HT-29 (cell line): ENCODE results near the gene SLC38A2. TPM values are rescaled to one million over a fixed set of nuclear protein-coding genes. Genes with fewer than 3 reads are reported as not detected.
A peak's percentile ranks its signal among the peaks of the same experiment; 100 is the strongest.
"Not testable (repeated sequence)": the region's sequence is repeated elsewhere in the genome, so short reads cannot be mapped to it uniquely, and the experiment has no call there.

Experiments
- DNase-seq: peaks from one replicate; pipeline ENCODE4 v3.0.0-alpha.2; 2015; ENCODE audit warnings: low spot score
- total RNA-seq: library from RNA; depleted of rRNA; stranded (reverse); fragments of >200 nt; shearing (Covaris generic); gene quantifications from 2 replicates; pipeline ENCODE4 v1.2.3, GENCODE V29; 2014; rRNA removed

SLC38A2 gene
- total RNA-seq, result 67.9 and 74.4 TPM in 2 replicates

DNA sequence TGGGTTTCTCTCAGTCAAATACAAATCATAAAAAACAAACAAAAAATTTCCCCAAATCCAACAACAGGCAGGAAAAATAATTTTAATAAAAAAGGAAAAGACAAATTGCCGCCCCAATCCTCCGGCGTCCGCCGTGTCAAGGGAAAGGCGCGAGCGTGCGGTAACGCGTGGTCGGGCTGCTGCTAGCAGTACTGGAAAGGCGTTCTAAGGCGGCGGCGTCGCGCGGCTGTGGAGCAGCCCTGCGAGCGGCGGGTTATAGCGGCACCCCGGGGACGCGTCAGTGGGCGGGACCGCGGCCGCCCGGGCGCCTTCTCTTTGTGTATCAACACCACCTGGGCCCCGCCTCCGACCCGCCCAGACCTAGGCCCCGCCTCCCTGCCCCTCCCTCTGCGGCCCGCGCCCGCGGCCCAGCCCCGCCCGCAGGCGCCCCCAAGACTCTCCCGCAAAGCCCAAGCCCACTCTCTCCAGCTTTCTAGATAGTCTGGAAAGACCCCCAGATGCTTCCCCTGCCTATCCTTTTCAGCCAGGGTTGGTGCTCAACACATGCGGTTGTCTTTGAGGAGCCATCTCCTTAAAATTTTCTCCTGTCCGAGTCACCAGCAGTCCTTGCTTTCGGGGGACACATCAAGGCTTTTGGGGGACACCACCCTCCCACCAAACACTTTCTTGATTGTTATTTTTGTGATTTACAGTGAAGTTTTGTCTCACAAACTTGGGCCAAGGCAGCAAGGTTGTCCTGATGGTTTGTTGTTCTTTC is at the start of gene SLC38A2:
Gene SLC38A2, minus strand, starts transcription at position 230 of the 757 bp plus-strand sequence. CDS start 1,480 bp downstream, outside the sequence.
- DNase-seq, result peak; percentile 95

DNA sequence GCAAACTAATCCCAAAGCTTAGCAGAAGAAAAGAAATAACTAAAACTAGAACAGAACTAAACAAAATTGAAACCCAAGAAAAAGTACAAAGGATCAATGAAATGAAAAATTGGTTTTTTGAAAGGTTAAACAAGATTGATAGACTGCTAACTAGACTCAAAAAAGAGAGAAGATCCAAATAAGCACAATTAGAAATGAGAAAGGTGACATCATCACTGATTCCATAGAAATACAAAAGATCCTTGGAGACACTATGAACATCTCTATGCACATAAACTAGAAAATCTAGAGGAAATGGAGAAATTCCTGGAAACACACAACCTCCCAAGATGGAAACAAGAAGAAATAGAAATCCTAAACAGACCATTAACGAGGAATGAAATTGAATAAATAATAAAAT is 47.1 kb upstream of the SLC38A2 start:
- no peak for DNase-seq

DNA sequence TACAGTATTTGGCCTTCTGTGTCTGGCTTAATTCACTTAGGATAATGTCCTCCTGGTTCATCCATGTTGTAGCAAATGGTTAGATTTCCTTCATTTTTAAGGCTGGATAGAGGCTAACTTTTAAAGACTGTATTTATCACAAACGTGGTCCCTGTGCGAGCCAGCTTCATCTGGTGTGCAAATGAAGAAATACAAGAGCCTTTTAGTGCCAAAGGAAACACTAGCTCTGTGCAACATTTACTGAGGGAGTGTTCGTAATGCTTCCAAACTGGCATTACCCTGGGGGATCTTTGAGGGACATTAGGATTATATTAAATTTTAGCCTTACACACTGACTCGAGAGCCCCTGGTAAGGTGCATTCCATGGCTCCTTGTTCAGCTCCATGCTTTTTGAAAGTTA is 43.0 kb upstream of the SLC38A2 start:
- no peak for DNase-seq

DNA sequence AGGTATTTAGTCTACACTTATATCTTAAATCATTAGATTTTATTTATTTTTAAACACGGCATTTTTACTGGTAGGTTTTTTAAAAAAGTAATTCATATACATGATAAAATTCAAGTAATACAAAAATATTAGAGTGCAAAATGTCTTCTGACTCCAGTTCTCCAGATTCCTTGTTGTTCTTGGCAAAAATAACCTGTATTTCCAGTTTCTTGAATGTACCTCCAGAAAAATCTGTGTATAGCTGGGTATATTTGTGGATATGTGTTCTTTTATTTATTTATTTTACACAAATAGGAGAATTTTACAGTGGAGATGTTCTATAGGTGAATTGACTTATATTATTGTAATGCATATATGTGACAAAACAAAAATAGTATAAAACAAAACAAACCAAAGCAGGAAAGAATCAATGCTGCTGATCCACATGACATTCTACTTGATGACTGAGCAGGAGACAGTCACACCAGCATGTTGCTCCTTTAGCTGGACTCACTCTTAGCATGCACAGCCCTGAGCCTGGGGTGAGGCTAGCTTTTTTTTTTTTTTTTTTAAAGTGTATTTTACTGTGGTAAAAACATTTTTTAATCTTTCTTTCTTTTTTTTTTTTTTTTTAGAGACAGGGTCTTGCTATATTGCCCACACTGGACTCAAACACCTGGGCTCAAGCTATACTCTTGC is 42.2 kb upstream of the SLC38A2 start:
- peak; percentile 37 for DNase-seq

DNA sequence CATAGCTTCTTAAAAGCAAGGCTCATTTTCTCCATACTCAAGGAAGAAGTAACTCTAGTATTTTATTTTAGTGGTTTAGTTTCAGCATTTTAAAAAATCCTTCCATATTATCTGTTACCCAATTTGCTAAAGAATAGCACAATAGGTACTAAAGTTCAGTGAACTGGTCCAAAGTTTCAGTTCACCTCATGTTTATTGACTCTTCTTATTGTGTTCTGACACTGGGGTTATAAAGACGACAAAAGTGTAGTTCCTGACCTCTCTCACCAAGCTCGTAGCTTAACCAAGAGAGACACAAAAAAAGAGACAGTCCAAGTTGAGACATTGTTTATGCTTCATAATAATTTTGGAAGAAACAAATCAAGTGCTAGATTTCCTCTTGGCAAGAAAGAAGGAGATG is 40.8 kb upstream of the SLC38A2 start:
- DNase-seq, result no peak

DNA sequence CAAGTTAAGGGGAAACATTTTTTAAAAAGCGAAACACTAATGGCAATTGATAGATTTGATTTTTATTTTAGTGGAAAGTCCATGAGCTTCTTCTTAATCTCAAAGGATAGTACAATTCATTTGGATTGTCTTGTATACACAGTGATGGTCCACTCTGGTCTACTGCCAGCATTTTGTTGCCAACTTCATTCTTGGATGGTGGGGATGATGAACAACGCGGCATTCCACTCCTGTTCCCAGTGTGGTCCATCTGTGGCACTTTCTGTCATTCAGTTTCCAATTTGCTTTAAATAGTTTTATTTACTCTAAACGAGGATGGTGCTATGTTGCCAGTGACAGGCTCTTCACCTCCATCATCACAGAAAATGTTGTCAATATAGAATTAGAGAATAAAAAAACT is 40.3 kb upstream of the SLC38A2 start:
- DNase-seq, result no peak

DNA sequence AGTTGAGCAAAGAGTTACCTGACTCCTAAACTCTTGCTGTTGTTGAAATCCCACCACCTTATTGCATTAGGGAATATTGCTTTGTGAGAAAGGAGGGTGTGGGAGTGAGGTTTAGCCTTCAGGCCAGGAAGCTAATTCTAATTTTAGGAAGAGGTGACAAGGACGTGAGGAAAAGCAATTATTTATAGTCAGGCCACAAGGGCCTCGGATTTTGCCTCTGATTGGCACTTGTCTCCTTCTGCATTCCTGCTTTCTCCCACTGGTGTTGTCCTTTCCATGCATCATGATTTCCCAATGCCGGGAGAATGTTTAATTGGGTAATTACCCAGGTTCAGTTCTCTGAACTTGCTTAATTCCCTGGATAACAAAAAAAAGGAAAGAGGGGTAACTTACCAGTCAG is 37.9 kb upstream of the SLC38A2 start:
- no peak for DNase-seq

DNA sequence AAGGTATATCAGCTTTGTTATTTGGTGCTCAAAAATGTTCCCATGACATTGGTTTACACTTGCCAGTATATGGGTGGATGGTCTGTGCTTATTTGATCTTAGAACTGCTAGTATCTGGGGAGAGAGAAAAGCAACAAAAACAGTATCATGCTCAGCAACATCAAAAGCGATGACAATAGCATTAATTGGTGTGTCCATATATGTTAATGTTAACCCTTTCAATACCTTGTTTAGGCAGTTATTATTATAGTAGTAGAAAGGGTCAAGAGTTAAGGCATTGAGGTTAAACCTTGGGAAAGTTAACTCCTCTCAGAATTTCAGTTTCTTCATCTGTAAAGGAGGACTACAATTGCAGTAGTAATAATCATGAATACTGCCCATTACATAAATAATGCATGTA is 37.4 kb upstream of the SLC38A2 start:
- no peak for DNase-seq

DNA sequence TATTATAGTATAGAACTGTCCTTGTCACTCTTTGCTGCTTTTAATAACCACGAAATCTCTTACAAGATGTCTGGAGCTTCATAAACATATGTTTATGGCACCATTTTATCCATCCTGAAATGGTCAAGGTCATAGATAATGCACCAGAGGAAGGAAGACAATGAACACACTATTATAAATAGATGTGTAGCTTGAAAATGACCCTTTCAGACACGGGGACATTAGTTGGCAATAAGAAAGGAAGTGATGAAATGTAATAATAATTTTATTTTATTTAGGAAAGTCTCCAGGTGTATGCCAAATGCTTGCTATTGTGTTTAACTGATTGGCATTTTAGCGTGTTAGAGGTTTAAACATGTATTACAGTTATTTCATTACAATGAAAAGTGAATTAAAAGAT is 36.8 kb upstream of the SLC38A2 start:
- no peak for DNase-seq

DNA sequence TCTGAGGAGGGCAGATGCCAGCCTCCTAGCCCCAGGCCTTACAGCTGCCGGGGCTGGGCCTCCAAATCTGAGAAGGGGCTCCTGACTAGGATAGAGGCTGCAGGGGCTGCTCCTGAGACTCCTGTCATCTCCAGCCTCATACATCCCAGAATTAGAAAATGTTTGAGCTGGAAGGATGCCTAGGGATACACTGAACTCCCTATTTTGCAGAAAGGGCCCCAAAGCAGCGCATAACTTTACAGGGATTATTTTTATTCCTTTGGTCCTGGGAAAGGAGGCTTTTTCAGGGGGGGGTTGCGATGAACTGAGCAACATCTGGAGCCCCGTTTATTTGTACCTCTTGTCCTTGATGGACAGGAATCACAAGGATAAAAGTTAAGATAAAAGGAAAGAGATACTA is 35.9 kb upstream of the SLC38A2 start:
- DNase-seq, result no peak

DNA sequence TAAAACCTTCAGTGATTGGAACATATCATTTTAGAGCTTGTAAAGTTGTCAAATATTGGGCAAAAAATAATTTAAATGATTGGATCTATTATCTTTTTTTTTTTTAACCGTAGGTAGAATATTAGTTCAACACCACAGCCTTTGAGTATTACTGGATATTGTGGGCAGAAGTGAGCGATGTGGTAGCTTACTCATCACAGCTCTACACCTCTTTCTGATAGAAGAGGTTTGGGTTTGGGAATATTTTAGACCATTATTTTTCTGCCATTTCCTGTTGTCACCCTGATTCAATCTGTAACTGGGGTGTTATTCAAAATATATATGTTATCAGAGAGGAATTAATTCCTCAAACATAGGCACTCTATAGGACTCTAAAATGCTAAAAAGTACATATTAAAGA is 34.8 kb upstream of the SLC38A2 start:
- DNase-seq, result no peak

DNA sequence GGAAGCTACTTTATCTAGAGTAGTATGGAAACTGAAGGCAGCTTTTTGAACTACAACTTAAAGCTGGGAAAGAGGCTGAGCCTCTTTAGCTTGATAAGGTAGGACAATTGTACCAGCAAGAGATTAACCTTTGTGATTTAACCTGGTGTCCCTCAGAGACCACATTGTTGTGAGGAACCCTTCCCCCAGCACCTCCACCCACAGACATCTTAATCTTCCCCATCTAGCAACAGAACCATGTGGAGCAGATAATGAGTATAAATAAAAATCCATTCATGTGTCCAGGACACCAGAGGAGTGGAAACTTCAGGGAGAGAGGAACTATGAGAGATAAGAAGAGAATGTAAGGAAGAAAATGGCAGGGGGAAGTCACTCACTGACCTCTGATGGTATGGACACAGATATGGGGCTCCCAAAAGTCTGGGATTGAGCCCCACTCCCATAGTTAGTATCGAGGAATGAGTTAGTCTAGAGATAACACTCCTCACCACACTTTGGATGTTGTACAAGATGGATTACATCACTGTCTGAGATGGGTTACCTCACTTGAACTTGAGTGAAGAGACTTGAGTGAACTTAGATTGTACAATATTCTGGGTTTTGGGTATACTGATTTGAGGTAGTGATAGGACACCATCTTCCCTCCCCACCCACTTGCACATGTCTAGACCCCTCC is 33.9 kb upstream of the SLC38A2 start:
- DNase-seq, result no peak

DNA sequence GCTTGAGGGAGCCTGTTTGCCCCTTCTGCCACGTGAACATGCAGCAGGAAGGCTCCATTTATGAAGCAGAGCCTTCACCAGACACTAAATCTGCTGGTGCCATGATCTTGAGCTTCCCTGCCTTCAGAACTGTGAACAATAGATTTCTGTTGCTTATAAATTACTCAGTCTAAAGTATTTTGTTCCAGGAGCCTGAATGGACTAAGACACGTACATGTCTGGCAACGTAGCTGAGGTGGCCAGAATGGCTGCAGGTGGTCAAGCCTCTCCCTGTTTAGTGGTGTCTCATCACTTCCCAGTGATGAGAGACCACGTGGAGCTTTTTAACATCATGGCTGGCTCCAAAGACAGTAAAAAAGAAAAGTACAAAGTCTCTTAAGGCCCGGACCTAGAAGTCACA is 32.2 kb upstream of the SLC38A2 start:
- no peak for DNase-seq

DNA sequence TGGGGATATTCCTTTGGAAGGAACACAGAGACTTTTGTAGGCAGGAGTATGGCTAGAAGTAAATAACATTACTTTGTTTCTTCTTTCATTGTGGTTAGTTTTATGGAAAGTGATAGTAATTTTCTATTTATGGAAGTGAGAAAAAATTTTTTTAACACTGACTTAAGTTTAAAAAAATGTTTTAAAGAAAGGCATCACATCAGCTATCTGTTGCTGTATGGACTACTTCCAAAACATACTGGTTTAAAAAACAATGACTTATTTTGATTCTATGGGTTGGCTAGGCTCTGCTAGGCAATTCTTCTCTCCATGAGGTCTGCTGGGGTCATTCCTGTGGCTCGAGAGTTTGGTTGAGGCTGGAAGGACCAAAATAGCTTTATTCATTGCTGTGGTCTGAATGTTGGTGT is 31.7 kb upstream of the SLC38A2 start:
- DNase-seq, result no peak

DNA sequence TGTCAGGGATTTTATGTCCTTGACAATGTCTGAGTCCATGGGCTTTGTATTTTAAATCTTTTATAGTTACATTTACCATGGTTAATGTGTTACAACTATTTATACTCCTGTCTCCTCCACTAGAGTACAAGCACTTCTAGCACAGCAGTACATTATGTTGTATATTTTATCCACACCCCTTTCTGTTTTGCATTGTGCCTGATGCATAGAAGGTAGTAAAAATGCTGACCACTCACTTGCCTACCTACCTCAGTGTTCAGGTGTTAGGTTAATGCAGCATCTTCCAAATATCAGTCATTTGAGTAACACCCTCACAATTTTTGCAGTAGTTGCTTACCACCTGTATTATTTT is 31.1 kb upstream of the SLC38A2 start:
- DNase-seq, result no peak

DNA sequence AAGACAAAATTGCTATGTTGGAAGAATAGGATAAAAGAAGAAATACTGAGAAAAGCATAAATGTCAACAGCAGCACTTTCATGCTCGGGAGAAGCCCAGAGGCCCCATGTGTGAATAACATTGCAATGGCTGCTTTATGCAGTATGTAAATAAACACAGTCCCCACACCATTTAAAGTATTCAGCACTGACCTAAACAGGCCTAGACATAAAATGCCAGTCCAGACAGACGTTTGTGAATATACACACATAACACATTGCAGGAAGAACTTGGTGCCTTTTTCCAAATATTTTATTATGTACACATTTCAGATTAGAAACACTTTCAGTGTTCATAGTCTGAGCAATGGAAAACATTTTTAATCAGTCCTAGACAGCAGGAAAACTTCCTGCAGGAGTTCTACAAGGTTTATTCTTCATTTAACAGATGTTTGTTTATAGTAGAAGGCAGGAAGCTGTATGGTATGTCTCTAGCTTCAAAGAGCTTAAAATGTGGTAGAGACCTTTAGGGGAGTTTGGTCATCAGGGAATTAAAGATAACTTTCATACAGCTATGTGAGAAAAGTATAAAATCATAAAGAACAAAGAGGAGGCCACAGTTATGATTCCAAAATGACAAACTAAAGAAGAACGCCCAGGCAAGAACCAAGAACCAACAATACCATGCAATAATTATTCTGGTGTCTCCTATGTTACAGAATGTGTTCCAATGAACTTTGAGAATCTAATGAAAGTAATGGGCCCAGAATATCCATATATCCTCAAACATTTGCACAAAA is 30.6 kb upstream of the SLC38A2 start:
- no peak for DNase-seq

DNA sequence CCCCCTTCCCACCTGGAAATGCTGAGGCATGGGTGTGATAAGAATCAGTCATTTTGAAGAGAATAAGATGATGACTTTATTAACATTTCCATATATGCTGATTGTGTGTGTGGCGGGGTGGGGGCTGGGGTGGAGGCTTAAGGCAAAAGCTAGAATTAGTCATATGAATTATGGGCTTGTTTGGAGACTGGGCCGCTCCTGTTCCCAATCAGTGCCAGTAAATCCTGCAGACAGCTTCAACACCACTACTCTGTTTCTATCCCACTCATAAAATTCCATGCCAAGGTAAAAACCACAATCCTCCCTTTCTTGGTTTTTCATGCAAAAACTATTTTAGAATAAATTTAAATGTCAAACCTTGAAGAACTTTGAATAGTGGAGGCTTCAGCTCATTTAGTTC is 29.9 kb upstream of the SLC38A2 start:
- DNase-seq, result no peak

DNA sequence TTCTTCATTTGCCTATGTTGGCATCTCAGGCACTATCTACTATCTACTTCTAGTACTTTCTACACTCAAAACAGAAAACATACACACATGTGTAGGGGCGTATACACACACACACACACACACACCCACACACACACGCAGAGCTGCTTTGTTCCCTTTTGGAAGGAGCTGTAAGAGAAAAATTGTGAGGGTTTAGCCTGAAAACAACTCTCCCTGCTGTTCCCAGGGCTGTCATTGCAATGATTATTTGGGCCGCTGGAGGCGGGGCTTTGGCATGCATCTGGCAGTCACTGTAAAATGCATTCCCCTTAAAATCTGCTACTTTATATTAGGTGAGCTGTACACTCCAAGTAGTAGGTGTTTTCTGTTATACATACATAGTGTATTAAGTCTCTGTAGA is 29.1 kb upstream of the SLC38A2 start:
- DNase-seq, result no peak

DNA sequence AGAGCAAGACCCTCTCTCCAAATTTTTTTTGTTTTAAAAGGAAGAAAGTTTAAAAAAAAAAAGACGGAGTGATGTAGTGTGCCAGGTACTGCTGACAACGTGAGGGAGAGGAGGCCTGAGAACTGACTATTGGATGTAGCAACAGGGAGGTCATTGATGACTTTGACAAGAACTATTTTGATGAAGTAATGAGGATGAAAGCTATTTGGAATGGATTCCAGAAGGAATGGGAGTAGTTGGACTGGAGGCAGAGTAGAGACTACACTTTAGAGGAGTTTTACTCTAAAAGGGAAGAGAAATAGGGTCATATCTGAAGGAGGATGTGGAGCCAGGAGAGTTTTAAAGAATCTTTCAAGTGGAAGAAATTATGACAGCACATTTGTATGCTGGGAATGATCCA is 27.8 kb upstream of the SLC38A2 start:
- no peak for DNase-seq

DNA sequence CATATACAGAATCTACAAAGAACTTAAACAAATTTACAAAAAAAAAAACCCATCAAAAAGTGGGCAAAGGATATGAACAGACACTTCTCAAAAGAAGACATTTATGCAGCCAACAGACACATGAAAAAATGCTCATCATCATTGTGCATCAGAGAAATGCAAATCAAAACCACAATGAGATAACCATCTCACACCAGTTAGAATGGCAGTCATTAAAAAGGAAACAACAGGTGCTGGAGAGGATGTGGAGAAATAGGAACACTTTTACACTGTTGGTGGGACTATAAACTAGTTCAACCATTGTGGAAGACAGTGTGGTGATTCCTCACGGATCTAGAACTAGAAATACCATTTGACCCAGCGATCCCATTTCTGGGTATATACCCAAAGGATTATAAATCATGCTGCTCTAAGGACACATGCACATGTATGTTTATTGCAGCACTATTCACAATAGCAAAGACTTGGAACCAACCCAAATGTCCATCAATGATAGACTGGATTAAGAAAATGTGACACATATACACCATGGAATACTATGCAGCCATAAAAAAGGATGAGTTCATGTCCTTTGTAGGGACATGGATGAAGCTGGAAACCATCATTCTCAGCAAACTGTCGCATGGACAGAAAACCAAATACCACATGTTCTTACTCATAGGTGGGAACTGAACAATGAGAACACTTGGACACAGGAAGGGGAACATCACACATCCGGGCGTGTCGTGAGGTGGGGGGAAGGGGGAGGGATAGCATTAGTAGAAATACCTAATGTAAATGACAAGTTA is 27.1 kb upstream of the SLC38A2 start:
- not testable (repeated sequence) for DNase-seq

DNA sequence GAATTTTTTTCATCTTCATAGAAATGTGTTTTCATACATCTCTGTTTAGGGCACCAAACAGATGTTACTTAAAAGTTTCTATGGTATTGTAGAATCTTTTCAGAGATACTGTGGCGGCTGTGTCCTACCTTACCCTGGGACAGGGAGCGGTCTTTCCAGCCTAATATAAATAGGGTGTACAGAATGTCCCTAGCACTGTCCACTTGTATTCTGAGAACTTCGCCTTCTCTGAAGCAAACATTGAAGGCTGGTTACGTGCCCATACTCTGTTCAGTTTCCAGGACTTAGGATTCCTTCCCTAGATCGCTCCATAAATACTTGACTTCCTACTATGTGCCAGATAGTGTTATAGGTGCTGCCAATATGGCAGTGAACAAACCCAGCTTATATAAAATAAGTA is 24.3 kb upstream of the SLC38A2 start:
- DNase-seq, result no peak
